ENCODE results near the gene FAM76A.
"Not testable (repeated sequence)": the region's sequence is repeated elsewhere in the genome, so short reads cannot be mapped to it uniquely, and the experiment has no call there.

FAM76A gene

DNA sequence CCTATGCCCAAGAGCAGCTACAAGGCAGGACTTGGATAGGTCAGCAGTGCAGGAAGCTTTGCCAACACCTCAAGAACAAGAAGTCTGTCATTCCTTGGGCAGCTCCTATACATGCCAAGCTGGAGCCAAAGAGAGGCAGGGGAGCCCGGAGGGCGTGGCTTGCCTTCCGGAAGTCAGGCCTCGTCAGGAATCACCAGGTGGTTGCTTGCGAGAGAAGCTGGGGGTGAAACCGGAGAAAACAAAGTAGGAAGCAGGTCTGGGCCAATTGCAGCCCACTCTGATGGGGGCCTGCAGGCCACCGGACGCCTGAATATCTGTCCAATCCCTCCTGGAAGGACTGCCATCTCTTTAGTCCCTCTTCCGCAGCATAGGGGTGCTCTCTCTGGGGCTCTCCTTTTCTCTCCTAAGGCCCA, 794 bp upstream of the FAM76A start:
- no peak for DNase-seq (ENCODE audit: low spot score)

DNA sequence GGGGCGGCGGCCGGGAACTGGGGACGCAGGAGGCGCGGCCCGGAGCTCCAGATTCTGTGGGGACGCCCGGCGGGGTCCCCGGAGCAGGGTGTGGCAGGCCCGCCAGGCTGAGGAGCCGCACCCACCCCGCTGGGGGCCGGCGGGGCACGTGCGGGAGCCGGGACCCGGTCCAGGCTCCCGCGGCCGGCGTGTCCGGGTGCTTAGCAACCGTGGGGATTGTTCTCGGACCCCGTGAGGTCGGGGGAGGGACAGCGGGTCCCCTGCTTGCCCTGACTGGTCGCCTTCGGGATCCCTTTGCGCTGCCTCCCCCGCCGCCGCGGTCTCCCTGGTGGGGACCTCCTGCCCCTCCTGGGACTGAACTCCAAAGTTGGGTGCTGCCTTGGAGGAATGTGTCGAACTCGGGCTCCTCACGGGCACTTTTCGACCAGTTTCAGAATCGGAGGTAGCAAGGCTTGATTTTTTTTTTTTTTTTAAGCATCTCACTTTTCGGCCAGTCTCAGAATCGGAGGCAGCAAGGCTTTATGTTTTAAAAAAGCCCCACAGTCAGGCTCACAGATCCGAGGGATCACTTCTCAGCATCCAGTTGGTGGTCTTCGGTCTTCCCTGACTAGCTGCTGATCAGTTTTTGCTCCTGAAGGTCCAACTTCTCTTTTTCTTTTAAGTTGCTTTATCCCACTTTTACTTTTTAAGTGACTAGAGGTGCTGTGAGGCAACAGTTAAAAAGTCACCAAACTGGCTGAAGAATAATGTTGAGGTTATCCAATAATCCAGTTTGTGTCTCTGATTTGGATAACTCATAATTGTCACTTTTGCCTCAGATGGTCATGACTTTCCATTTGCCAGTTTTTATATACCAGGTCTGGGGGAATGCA, 648 bp downstream of the FAM76A start:
- peak; percentile 47 for DNase-seq (ENCODE audit: low spot score)

DNA sequence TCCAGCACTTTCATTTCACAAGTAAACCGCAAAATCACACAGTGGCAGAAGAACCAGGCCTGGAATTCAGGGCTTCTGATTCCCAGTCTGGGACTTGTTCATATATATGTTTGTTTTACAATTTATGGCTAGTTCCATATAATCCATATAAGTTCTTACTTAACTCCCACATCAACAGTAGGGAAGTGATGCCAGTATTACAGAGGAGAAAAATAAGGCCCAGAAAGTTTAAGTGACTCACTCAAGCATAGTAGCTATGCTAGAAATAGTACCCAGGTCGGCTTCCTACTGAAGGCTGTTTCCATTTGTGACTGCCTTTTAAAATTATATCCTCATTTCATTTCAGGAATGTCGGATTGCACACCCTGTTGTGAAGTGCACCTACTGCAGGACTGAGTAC, 1.4 kb downstream of the FAM76A start:
- peak; percentile 48 for DNase-seq (ENCODE audit: low spot score)

DNA sequence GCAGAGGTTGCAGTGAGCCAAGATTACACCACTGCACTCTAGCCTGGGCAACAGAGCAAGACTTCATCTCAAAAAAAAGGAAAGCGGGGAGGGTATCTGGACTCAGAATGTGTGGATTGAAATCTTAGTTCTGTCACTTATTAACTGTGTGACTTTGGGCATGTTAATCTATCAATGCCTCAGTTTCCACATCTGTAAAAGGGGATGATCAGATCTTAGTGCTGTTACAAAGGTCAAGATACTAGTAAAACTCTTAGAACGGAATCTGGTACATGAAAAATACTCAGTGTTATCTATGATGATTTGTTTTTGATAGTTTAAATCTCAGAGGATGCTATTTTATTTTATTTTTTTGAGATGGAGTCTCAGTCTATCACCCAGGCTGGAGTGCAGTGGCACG, 10.5 kb downstream of the FAM76A start:
- DNase-seq (ENCODE audit: low spot score): no peak

DNA sequence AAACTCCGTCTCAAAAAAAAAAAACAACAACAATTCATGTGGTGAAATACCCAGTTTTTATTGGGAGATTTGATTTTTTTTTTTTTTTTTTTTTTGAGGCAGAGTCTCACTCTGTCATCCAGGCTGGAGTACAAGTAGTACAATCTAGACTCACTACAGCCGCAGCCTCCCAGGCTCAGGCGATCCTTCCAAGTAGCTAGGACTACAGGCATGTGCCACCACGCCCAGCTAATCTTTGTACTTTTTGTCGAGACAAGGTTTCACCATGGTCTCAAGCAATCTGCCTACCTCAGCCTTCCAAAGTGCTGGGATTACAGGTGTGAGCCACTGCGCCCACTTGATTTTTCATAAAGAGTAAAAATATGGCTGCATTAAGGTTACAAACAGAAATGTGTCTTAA, 15.4 kb downstream of the FAM76A start:
- no peak for DNase-seq (ENCODE audit: low spot score)

DNA sequence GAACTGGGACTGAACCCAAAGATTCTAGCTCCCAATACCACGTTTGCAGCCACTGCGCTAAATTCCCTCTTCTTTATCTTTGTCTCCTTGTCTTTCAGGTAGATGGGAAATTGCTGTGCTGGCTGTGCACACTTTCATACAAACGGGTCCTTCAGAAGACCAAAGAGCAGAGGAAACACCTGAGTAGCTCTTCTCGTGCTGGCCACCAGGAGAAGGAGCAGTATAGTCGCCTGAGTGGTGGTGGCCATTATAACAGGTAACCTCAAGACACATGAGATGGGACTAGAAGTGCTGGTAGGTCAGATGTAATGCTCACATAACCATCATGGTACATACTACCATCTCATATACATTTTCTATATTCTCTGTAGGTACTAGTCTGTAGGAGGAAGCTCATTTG, 18.8 kb downstream of the FAM76A start:
- no peak for DNase-seq (ENCODE audit: low spot score)

DNA sequence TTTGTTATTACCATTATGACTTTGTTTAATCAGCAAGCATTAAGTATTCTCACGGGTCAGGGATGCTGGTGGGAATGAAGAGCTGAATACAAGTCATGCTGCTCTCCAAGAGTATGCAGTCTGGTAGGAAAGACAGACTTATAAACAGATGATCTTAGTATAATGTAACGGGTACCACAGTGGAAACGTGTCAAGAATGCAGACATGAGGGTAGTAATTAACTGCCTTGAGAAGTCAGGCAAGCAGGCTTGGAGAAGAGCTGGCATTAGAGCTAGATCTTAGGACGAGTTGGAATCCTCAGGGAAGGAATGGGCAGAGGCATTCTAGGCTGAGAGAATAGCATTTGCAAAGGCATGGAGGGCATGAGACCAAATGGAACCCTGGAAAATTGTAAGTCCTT, 19.7 kb downstream of the FAM76A start:
- DNase-seq (ENCODE audit: low spot score): no peak

DNA sequence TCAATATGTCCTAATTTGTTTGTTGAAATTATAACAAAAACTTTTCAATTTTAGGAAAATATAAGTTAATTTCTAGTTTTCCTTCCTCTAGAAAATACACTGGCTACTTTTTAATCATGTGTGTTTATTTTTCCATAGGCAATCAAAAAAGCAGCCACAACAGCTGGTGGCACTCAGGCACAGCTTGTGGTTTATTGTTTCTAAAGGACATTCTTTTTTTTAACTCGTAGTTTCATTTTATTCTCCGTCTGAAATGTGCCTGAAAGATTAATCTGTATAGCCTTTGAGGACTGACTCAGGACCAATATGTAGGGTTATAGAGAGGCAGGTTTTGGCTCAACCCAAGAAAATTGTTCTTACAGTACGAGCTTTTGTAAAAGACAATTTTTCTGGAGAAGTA, 26.6 kb downstream of the FAM76A start:
- no peak for DNase-seq (ENCODE audit: low spot score)

DNA sequence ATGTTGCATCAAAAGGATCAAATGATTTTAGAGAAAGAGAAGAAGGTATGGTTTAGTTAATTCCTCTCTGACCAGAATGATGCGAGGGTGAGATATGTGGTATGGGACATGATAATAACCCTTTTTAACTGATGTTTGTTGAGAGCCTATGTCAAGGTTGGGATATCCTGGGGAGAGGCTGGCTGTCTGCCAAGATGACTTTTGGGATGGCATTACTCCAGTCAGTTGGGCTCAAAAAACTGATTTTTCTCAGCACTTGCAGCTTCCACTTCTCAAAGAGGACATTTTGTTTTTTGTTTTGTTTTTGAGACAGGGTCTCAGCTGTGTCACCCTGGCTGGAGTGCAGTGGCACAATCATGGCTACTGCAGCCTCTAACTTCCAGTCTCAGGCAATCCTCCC, 29.5 kb downstream of the FAM76A start:
- DNase-seq (ENCODE audit: low spot score): no peak

DNA sequence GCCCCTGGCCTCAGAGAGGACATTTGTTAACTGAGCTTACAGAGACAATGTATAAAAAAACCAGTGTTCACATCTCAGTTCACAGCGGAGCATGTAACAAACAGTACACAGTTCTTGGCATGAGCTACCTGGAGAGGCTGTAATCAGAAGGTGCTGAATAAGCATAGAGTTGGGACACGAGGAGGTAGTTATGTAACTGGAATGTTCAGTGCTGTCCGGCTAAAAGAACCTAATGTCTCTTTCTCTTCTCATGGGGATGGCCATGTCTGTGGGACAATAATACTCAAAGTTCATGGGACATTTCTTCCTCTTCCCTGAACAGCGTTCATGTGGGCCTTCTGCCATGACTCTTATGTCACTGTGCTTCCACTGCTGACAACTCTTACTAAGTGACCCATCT, 30.1 kb downstream of the FAM76A start:
- no peak for DNase-seq (ENCODE audit: low spot score)

DNA sequence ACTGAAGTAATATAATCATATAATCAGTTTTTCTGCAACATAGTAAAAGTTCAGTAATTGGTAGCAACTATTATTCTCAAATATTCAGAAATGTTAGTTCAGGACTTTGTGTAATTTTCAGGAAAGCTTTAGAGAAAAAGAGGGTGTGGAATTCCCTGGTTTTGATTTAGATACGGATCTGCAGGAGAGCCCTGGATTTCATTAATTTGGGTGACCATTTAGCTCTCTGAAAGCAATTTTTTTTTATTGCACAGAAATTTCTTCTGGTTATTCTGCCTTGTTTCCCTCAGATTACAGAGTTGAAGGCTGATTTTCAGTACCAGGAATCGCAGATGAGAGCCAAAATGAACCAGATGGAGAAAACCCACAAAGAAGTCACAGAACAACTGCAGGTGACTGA, 33.5 kb downstream of the FAM76A start:
- no peak for DNase-seq (ENCODE audit: low spot score)

DNA sequence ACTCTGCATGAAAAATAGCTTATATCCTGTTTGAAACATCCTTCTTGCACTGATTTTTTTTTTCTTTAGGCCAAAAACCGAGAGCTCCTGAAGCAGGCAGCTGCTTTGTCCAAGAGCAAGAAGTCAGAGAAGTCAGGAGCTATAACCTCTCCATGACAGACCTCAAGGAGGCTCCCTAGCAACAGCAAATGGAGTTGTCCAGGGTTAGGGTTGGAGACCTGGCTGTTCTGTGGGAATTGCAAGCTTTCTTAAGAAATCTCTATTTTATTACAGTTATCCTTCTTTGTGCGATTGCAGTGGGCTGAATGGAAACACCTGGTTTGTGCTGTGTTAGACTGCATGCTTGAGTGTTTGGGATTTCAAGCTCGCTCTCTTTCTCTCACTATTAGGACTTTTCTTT, 34.7 kb downstream of the FAM76A start:
- no peak for DNase-seq (ENCODE audit: low spot score)

DNA sequence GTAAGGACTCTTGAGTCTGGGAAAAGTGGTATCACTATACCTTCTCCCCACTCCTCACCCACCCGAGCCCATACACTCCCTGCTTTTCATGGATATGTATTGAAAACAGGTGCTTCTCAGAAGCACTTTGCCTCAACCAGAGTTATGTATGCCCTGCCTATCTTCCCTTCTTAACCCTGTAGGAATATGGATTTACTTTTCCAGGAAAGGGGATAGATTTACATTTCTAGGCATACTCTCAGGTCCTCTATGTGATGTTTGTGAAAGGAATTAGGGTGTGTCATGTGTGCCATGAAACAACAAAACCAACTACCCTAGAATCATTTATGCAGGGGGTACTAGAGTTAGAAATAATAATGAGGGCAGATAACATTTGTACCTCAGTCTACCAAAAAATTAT, 36.3 kb downstream of the FAM76A start:
- no peak for DNase-seq (ENCODE audit: low spot score)

DNA sequence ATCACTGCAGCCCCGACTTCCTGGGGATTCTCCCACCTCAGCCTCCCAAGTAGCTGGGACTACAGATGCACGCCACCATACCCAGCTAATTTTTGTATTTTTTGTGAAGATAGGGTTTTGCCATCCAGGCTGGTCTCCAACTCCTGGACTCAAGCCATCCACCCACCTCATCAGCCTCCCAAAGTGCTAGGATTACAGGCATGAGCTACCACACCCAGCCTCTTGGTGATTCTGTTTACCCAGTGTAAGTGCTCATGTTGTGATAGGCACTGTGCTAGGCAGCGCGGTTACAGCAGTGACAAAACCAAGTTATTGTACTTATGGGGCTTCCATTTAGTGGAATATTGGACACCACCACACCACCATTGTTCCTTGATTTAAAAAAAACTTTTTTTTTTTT, 37.6 kb downstream of the FAM76A start:
- DNase-seq (ENCODE audit: low spot score): no peak

DNA sequence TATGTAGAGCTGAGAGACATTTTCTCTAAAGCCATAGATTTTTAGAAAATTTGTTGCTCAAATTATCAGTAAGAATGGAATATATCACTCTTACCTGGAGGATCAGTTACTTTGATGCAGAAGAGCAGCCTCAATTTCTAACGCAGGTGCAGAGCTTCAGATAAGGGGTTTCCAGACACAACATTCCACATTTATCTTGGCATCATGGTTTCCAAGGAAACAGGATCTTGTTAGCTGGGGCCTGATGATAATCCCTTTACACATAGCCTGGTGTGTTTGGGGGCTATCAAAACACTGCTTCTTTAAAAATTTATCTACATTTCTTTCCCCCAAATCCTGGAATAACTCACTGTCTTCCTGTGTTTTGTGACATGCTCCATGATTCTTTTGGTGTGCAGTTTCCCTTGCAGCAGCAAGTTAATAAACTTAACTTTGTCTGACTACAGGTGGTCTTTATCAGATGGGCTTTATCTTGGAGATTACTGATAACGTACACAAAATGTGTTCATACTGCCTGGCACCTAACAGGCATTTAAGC, 44.6 kb downstream of the FAM76A start:
- no peak for DNase-seq (ENCODE audit: low spot score)

DNA sequence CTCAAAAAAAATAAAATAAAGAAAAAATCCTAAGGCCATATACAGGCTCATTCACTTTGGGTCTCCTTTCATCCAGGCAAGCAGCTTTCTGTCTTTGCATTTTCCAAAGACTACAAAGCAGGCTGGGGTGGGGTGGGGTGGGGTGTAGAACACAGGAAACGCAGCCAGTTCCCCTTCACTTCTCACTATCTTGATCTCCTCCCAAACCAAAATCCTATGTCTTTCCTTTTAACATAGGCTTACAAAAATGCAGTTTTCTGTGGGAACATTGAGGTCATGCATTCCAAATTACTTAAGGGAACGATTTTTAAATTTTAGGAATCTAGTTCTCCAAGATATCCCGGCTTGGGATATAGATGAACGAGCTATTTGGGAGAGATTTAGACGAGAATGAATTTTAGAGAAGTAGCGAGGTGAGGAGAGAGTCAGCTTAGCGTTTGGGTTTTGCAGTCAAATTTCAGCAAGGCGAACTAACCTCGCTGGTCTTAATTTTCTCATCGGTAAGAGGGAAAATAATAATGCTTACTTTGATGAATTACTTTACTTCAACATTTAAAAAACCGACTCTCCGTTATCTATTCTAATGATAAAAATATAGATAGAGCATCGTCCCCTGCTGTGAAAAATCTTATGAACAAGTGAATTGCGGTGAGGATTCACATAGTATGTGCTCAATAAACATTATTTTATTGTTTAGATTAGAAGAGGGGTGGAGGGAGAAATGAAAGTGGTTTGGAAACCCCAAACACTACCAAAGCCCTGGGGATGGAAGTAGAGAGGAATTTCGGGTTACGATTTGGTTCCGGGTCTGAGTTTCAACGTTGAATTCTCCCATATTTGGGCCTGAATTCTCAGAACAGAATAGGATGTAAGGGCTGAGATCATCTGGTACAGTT, 46.5 kb downstream of the FAM76A start:
- DNase-seq (ENCODE audit: low spot score): no peak

DNA sequence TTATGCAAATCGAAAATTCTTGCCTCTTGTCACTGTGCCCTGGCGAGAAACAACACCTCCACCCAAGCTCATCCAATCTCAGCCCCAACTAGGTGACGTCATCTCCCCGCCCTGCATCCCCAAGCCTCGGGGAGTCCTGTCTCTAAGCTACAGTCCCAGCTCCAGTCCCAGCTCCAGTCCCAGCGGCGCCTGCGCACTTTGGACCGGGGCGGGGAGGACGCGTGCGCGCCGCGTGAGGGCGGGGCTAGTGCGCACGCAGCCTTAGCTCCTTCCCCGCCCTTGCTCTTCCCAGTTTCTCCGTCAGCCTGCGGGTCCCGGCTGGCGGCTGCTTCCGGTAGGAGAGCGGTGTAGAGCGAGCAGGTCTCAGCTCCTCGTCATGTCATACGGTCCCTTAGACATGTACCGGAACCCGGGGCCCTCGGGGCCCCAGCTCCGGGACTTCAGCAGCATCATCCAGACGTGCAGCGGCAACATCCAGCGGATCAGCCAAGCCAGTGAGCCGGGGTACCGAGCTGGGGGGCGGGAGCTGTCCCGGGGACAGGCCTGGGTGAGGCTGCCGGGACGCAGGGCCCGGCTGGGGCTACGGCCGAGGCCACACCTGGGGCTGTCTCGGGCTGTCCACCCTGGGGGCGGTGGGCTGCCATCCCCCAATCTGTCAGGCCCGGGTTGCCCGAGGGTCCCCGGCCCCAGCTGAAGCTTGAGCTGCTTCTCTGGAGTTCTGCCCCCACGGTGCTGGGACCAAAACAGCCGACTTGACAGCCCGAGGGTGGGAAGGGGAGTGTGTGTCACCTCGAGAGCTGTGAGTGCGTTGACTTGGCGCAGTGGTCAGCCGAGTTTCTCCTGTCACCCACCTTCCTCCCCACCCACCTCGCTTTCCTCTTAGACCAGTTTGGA, 47.4 kb downstream of the FAM76A start, which contains the start of gene STX12:
STX12 (plus strand) TSS at position 288 of the 894 bp plus-strand sequence; CDS start at position 377, 89 bp downstream.
- peak; percentile 99 for DNase-seq (ENCODE audit: low spot score)

DNA sequence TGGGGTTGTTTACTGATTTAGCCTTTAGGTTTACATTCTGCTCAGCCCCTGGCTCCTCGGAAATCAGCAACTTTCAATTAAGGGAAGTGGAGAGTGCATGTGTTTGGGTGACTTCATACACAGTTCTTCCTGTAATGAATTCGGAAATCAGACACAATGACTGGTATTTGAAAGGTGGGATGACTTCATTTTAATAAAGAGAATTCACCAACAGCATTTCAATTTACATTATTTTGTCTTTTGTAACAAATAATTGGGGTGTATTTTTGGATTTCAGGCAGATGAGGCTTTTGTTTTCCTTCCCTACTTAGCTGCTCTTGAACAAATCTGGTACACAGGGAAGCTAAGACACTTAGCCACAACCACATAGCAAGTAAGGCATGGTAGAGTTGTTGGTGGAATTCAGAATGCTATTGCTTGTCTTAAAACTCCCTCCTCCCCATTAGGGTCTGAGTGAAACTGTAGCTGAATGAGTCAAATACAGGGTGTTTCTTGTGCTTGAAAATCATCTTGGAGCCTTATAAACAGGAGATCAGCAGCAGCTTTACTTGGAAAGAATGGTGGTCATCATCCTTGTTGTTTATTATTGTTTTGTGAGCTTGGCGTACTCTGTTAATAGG, 48.2 kb downstream of the FAM76A start:
- DNase-seq (ENCODE audit: low spot score): peak; percentile 65

DNA sequence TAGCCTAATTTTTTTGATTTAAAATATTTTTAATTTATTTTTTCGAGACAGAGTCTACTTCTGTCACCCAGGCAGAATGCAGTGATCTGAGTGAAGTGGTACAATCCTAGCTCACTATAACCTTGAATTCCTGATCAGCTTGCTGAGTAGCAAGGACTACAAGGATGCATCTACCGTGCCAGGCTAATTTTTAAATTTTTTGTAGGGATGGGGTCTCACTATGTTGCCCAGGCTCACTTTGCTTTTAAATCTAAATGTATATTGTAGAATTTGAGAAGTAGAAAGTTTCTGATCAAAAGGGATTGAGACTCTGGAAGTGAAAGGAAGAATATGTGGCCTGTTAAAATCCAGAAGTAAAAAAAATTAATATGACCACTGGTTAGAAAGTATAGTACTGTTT, 48.9 kb downstream of the FAM76A start:
- DNase-seq (ENCODE audit: low spot score): no peak

DNA sequence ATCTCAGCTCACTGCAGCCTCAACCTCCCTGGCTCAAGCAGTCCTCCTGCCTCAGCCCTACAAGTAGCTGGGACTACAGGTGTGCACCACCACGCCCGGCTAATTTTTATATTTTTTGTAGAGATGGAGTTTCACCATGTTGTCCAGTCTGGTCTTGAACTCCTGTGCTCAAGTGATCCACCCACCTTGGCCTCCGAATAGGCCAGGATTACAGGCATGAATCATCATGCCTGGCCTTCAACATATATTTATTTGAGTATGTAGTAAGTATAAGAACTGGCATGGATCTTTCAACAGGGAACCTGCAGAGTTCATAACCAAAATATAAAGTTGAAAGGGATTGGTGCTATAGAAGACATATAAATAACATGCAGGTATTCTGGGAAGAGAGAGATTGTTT, 49.6 kb downstream of the FAM76A start:
- DNase-seq (ENCODE audit: low spot score): not testable (repeated sequence)

DNA sequence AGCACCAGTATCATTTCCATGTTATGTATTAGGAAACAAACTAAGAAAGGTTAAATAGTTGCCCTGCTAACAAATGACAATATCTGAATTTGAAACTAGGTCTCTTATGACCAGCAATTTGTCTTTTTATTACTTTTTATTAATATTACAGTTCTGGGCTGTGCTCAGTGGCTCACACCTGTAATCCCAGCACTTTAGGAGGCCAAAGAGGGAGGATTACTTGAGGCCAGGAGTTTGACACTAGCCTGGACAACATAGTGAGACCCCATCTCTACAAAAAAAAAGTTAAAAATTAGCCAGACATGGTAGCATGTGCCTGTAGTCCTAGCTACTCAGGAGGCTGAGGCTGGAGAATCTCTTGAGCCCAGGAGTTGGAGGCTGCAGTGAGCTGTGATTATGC, 50.5 kb downstream of the FAM76A start:
- not testable (repeated sequence) for DNase-seq (ENCODE audit: low spot score)

Data from kidney capillary endothelial cell (primary cell).